DMS53 (cell line): Measurements from ENCODE around the gene PSKH1.
A peak's percentile ranks its signal among the peaks of the same experiment; 100 is the strongest.

Source experiments
- DNase-seq: peaks from one replicate; lab custom pipeline; 2025; lab: John Stamatoyannopoulos, UW

PSKH1 gene

DNA sequence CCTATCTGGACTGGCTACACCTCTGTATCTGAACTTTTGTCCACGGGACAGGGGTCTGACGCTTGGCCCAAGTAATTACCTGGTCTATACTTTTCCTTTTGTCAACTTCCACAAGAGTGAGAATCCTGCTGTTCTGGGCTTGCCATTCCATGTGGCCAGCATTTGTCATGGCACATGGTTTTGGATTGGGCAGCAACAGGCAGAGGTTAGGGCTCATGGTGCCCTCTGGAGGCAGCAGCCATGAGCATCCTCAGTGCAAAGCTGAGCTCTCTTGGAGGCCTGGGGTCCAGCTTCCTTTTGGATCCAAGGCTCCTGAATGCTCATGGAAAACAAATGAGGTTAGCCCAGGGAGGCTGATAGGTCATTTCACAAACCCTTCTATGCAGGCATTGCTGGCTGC, 27.7 kb upstream of the PSKH1 start:
- DNase-seq, result peak; percentile 73

DNA sequence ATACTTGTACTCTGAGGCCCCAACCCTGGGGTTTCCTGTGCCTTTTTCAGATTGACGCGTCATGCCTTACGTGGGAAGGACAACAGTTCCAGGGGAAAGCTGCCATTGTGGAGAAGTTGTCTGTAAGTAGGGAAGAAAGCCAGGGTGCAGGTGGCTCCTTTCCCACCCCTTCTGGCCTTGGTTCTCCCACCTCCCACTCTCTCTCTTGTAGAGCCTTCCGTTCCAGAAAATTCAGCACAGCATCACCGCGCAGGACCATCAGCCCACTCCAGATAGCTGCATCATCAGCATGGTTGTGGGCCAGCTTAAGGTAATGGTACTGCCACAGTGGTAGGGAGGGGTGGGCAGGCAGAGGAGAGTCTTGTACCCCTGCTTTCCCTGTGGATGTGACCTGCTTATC, 24.8 kb upstream of the PSKH1 start:
- no peak for DNase-seq

DNA sequence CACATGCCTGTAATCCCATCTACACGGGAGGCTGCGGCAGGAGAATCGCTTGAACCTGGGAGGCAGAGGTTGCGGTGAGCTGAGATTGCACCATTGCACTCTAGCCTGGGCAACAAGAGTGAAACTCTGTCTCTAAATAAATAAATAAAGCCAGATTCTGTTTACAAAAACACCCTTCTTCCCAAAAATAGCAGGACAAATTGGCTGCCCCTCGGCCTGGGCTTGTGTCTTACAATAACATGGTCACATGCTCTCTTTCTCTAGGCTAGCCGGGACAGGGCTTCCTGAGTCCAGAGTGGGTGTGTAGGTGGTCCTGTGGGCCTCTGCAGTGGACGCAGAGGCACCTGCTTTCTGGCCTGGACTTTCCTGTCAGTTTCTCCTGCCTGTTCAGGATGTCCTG, 23.4 kb upstream of the PSKH1 start:
- no peak for DNase-seq

DNA sequence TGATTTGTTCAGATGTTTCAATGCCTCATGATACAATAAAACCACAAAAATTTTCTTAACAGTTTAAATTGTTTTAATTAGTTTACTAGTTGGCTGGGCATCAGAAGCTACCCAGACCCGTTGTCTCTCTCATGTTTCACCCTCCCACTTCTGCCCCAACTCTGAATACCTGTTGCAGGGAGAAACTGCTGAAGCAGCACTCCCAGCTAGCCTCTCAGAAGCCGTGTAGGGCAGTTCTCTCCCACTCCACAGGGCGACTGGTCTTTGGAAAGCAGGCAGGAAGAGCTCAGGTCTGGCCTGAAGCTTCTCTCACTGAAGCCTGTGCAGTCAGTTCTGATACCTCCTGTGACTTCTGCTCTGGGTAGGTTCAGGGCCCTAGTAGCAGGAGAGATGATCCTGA, 21.8 kb upstream of the PSKH1 start:
- DNase-seq, result peak; percentile 25

DNA sequence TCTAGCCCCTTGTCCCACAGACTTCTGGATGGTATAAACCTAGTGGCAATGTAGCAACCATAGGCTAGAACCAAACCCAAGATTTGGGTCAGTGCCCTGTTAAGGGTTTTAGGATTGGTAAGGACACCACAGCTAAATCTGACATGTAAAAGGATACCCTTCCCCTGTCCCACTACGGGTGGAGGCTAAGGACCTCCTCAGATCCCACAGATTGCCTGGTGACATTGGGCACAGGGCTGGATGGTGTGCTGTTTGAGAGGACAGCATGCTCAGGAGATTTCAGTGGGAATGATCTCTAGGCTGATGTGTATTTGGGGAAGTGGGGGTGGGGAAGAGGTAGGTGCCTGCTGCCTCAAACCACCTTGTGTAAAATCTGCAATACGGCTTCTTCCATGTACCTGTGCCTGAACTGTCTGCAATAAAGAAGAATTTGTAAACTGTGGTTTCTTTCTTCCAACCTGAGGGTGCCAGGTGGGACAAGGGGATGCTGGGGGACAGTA, 20.9 kb upstream of the PSKH1 start:
- DNase-seq, result peak; percentile 14

DNA sequence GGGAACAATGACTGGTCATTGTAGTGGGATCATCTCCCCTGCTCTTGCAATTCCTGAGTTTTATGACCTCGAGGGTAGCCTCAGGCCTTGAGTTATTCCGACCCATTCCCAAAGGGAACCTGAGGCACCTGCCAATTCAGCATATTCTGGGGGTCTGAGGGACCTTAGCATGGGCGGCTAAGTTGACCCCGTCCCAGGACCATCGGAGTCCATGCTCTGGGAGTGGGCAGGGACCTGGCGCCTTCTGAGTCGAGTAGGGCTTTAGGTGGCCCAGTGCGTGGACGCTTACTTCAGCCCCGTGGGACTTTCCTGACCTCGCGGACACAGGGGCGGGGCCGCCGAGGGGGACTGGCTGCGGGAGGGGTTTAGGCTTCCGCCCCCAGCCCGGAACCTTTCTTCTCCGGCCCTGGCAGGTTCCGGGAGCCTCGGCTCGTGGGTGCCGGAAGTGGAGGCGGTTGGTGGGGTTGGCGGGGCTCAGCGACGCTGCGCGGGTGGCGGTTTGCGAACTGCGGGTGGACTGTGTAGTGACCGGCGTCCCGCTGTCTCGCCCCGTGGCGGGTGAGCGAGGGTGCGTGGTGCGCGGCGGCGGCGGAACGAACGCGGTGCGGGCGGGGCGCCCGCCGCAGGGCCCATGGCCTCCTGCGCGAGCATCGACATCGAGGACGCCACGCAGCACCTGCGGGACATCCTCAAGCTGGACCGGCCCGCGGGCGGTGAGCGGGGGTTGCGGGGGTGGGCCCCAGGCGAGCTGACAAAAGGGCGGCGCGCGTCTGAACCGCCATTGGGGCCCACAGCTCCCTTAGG, 20.2 kb upstream of the PSKH1 start, which contains the start of gene EDC4:
EDC4 (plus strand) TSS at position 422 of the 804 bp plus-strand sequence; CDS start at position 632, 210 bp downstream.
- DNase-seq, result peak; percentile 90

DNA sequence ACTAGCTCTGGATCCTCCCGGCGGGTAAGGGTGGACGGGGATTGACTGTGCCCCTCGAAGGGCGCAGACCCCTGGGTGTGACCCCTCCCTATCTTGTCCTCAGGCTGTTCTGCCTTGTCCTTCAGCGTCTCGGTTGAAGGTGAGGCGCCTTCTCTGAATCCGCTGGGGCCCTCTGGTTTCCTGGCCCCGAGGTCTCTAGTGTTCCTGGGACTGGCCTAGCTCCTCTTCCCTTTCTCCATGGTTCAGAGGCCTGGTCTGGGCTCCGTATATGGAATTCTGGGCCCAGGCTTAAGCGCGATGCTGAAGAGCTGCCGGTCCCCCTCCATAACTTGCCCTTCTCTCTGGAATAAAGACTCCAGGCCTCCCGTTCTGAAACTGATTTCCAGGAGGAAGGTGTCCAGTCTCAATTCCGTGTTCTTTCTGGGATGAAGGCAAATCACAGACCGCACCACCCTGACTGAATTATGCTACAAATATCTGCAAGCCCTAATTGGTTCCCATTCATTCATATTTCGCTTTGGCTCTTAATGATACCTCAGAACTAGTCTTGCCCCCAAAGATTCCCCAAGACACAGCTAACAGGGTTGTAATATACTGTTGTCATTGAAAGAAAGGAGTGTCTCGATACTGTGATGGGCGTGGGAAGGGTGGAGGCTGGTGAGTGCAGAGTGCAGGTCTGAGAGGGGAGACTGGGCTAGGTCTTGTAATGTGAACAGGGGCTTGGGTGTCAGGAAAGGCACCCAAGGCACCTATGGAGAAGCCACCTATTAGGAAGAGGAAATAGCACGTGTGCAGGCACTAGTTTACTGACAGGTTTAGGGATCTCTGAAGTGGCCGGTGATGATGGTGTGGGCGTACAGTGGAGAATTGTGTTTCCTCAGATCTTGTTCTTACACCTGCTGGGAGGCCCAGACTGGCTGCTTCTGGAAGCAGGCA, 19.4 kb upstream of the PSKH1 start:
- DNase-seq, result peak; percentile 27

DNA sequence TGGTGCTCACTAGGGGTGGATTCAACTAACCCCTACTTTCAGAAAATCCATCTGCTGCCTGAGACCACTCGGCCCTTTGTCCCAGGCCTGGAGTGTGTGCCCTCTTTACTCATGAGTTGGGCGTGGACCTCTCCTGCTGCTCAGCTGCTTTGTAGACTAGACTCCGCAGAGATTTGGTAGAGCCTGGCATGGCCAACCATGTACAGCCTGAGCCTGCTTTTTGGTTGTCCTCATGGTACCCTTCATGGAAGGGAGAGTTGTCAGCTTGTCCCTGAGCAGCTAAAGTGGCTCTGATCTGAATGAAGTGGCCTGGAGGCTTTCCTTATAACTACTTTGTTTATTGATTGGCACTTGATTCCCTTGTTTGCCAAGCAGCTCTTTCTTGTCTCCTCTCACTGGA, 18.7 kb upstream of the PSKH1 start:
- DNase-seq, result no peak

DNA sequence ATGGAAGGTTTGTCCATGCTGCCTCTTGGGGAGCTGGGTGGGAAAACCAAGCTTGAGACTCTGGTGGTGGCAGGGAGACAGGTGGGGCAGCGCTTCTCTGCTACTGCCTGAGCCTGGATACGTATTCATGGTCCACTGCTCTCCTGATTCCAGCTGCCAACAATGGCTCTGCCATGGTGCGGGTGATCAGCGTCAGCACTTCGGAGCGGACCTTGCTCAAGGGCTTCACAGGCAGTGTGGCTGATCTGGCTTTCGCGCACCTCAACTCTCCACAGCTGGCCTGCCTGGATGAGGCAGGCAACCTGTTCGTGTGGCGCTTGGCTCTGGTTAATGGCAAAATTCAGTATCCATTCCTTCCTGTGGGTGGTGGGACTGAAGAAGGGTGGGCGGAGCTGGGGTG, 16.0 kb upstream of the PSKH1 start:
- no peak for DNase-seq

DNA sequence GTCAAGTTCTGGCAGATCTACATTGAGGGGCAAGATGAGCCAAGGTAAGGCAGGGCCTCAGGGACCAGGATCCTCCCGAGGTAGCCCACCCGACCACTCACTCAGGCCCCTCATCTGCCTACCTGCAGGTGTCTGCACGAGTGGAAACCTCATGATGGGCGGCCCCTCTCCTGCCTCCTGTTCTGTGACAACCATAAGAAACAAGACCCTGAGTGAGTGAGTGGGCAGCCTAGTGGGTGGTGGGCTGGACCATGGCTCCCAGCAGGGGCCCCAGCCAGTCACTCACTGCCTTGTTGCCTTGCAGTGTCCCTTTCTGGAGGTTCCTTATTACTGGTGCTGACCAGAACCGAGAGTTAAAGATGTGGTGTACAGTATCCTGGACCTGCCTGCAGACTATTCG, 14.8 kb upstream of the PSKH1 start:
- no peak for DNase-seq

DNA sequence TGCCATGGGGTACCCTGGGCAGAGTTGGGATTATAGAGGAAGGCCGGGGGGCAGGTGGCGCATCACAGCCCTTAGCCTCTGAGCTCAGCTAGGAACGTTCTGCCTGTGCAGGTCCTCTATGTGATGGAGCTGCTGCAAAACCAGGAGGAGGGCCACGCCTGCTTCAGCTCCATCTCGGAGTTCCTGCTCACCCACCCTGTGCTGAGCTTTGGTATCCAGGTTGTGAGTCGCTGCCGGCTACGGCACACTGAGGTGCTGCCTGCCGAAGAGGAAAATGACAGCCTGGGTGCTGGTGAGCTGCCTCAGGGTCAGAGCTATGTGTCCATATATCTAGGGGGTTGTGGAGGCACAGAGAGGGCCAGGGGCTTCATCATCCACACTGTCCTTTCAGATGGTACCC, 14.2 kb upstream of the PSKH1 start:
- no peak for DNase-seq

DNA sequence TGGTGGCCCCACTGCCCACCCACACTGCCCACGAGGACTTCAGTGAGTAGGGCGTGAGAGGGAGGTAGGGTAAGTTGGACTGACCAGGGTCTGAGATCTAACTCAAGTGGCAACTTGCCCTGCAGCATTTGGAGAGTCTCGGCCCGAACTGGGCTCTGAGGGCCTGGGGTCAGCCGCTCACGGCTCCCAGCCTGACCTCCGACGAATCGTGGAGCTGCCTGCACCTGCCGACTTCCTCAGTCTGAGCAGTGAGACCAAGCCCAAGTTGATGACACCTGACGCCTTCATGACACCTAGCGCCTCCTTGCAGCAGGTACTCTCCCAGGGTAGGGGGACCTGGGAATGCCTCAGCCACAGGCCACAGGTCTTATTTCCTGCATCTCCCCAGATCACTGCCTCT, 13.6 kb upstream of the PSKH1 start:
- DNase-seq, result no peak

DNA sequence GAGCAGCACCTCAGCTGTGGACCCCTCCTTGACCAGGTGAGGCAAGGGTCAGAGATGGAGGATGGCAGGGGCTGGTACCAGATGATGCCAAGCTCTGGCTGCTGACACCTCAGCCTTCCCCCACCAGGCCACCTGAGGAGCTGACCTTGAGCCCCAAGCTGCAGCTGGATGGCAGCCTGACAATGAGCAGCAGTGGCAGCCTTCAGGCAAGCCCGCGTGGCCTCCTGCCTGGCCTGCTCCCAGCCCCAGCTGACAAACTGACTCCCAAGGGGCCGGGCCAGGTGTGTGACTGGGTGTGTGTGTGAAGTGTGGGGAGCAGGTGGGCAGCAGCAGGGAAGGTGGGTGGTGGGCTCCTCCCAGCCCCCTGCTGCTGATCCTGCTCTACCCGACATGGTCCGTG, 13.1 kb upstream of the PSKH1 start:
- no peak for DNase-seq

DNA sequence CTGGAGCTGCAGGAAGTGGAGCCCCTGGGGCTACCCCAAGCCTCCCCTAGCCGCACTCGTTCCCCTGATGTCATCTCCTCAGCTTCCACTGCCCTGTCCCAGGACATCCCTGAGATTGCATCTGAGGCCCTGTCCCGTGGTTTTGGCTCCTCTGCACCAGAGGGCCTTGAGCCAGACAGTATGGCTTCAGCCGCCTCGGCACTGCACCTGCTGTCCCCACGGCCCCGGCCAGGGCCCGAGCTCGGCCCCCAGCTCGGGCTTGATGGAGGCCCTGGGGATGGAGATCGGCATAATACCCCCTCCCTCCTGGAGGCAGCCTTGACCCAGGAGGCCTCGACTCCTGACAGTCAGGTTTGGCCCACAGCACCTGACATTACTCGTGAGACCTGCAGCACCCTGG, 12.5 kb upstream of the PSKH1 start:
- no peak for DNase-seq

DNA sequence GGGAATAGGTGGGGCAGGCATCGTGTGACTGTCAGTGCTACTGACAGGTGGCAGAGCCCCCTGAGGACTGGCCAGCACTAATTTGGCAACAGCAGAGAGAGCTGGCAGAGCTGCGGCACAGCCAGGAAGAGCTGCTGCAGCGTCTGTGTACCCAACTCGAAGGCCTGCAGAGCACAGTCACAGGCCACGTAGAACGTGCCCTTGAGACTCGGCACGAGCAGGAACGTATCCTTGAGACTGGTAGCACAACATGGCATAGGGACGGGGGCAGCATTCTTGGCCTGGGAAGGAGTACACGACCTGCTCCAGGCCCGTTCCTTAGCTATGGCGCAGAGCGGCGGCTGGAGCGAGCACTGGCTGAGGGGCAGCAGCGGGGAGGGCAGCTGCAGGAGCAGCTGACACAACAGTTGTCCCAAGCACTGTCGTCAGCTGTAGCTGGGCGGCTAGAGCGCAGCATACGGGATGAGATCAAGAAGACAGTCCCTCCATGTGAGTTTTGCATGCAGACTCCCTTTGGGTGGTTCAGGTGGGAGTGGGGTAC, 11.4 kb upstream of the PSKH1 start:
- no peak for DNase-seq

DNA sequence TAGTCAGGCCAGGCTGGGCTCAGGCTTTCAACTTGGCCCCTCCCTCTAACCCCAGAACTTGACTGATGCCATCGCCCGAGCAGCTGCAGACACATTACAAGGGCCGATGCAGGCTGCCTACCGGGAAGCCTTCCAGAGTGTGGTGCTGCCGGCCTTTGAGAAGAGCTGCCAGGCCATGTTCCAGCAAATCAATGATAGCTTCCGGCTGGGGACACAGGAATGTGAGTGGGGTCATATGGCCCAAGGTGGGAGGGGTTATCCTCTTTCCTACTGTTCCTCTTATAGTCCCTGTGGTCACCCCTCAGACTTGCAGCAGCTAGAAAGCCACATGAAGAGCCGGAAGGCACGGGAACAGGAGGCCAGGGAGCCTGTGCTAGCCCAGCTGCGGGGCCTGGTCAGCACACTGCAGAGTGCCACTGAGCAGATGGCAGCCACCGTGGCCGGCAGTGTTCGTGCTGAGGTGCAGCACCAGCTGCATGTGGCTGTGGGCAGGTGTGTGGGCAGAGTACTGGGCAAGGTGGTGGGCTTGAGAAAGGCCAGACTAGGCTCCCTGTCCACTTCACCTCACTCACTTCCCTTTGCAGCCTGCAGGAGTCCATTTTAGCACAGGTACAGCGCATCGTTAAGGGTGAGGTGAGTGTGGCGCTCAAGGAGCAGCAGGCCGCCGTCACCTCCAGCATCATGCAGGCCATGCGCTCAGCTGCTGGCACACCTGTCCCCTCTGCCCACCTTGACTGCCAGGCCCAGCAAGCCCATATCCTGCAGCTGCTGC, 10.5 kb upstream of the PSKH1 start:
- no peak for DNase-seq

DNA sequence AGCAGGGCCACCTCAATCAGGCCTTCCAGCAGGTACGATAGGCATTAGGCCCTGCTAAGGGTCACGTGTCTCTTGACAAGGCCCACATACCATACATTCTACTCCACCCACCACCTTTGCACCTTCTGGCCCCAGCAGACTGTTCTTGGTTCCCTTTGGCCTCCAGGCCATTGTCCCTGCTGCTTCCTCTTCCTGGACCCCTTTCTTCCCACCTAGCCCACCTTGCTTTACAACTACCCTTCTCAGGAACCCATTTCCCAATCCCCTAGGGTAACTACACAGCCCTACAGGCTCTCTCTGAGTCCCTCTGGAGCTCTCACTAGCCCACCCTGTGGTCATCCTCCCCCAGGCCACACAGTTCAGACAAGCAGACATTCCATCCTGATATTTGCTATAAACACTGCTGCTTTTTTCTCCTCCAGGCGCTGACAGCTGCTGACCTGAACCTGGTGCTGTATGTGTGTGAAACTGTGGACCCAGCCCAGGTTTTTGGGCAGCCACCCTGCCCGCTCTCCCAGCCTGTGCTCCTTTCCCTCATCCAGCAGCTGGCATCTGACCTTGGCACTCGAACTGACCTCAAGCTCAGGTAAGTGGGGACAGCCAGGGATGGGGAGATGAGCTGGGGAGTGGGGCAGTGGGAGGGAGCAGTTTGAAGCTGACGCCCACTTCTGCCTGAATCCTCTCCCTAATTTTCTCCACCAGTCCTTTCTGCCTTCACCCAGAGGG, 9.7 kb upstream of the PSKH1 start:
- DNase-seq, result no peak

DNA sequence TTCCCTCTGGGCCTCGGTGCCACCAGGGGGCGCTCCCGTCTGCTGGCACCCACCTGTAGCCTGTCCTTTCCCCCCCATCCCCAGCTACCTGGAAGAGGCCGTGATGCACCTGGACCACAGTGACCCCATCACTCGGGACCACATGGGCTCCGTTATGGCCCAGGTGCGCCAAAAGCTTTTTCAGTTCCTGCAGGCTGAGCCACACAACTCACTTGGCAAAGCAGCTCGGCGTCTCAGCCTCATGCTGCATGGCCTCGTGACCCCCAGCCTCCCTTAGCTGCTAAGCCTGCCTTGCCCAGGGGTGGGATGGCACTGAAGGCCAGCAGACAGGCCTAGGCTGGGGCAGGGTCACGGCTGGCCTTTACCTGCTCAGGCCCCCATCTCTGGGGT, 9.2 kb upstream of the PSKH1 start:
- DNase-seq, result peak; percentile 72

DNA sequence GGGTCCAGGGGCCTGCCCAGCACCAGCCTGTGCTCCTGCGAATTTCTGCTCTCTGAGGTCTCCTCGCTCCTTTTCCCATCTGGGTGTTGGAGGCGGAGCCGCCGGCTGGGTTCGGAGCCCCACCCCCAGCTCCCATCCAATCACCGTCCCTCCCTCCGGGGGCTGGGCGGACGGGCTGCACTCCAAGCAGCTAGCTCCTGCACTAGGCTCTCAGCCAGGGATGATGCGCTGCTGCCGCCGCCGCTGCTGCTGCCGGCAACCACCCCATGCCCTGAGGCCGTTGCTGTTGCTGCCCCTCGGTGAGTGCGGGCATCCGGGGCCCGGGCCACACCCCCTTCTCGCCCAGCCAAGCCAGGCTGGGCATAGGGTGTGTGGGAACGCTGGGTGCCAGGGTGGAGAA, 8.4 kb upstream of the PSKH1 start, which contains the start of gene NRN1L:
NRN1L (plus strand) TSS at position 202 of the 400 bp plus-strand sequence; CDS start at position 221, 19 bp downstream.
- no peak for DNase-seq

DNA sequence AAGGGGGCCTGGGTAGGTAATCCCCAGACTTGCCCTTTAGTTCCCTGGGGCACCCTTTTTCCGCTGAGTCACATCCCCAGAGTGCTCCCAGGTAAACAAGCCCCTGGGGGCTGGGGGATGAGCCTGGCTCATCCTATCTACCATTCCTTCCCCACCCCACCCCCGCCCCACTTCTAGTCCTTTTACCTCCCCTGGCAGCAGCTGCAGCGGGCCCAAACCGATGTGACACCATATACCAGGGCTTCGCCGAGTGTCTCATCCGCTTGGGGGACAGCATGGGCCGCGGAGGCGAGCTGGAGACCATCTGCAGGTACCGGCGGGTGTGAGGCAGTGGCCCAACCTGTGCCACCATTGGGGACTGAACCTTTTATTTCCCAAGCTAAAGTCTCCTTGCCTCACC, 7.5 kb upstream of the PSKH1 start:
- DNase-seq, result no peak

DNA sequence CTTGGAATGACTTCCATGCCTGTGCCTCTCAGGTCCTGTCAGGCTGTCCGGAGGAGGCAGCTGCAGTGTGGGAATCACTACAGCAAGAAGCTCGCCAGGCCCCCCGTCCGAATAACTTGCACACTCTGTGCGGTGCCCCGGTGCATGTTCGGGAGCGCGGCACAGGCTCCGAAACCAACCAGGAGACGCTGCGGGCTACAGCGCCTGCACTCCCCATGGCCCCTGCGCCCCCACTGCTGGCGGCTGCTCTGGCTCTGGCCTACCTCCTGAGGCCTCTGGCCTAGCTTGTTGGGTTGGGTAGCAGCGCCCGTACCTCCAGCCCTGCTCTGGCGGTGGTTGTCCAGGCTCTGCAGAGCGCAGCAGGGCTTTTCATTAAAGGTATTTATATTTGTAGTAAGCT, 7.1 kb upstream of the PSKH1 start:
- DNase-seq, result no peak
